GM21717 (cell line): ENCODE data around the gene TPM2.

Source experiments
- ATAC-seq: cut with Tn5 transposase; IDR thresholded peaks from one replicate; pipeline ENCODE4 v1.9.1; 2021; ENCODE audit warnings: mild to moderate bottlenecking, moderate library complexity; ENCODE audit not compliant: unreplicated experiment

The TPM2 gene

DNA sequence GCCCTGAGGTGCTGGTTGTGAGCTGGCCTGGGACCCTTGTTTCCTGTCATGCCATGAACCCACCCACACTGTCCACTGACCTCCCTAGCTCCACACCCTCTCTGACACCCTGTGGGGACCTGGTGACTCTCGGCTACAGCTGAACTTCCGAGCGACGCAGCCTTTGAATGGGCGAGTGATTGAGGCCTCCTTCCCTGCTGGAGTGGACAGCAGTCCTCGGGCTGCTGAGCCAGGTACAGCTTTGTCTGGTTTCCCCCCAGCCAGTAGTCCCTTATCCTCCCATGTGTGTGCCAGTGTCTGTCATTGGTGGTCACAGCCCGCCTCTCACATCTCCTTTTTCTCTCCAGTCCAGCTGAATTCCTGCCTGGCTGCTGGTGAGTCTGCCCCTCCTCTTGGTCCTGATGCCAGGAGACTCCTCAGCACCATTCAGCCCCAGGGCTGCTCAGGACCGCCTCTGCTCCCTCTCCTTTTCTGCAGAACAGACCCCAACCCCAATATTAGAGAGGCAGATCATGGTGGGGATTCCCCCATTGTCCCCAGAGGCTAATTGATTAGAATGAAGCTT, 9.9 kb downstream of the TPM2 start:
- ATAC-seq: no peak

DNA sequence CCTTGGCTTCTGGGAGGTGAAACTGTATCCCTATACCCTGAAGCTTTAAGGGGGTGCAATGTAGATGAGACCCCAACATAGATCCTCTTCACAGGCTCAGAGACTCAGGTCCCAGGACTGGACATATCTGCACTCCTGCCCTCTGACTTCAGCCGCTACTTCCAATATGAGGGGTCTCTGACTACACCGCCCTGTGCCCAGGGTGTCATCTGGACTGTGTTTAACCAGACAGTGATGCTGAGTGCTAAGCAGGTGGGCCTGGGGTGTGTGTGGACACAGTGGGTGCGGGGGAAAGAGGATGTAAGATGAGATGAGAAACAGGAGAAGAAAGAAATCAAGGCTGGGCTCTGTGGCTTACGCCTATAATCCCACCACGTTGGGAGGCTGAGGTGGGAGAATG, 10.6 kb downstream of the TPM2 start:
- no peak for ATAC-seq

DNA sequence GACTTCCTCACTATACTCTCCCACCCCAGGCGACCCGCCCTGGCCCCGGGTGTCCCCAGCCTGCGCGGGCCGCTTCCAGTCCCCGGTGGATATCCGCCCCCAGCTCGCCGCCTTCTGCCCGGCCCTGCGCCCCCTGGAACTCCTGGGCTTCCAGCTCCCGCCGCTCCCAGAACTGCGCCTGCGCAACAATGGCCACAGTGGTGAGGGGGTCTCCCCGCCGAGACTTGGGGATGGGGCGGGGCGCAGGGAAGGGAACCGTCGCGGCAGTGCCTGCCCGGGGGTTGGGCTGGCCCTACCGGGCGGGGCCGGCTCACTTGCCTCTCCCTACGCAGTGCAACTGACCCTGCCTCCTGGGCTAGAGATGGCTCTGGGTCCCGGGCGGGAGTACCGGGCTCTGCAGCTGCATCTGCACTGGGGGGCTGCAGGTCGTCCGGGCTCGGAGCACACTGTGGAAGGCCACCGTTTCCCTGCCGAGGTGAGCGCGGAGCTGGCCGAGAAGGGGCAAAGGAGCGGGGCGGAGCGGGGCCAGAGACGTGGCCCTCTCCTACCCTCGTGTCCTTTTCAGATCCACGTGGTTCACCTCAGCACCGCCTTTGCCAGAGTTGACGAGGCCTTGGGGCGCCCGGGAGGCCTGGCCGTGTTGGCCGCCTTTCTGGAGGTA, 13.9 kb downstream of the TPM2 start:
- ATAC-seq: no peak

DNA sequence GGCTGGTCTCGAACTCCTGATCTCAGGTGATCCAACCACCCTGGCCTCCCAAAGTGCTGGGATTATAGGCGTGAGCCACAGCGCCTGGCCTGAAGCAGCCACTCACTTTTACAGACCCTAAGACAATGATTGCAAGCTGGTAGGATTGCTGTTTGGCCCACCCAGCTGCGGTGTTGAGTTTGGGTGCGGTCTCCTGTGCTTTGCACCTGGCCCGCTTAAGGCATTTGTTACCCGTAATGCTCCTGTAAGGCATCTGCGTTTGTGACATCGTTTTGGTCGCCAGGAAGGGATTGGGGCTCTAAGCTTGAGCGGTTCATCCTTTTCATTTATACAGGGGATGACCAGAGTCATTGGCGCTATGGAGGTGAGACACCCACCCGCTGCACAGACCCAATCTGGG, 14.5 kb downstream of the TPM2 start:
- no peak for ATAC-seq

DNA sequence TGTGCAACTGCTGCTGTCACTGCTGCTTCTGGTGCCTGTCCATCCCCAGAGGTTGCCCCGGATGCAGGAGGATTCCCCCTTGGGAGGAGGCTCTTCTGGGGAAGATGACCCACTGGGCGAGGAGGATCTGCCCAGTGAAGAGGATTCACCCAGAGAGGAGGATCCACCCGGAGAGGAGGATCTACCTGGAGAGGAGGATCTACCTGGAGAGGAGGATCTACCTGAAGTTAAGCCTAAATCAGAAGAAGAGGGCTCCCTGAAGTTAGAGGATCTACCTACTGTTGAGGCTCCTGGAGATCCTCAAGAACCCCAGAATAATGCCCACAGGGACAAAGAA, 15.7 kb downstream of the TPM2 start:
- no peak for ATAC-seq

DNA sequence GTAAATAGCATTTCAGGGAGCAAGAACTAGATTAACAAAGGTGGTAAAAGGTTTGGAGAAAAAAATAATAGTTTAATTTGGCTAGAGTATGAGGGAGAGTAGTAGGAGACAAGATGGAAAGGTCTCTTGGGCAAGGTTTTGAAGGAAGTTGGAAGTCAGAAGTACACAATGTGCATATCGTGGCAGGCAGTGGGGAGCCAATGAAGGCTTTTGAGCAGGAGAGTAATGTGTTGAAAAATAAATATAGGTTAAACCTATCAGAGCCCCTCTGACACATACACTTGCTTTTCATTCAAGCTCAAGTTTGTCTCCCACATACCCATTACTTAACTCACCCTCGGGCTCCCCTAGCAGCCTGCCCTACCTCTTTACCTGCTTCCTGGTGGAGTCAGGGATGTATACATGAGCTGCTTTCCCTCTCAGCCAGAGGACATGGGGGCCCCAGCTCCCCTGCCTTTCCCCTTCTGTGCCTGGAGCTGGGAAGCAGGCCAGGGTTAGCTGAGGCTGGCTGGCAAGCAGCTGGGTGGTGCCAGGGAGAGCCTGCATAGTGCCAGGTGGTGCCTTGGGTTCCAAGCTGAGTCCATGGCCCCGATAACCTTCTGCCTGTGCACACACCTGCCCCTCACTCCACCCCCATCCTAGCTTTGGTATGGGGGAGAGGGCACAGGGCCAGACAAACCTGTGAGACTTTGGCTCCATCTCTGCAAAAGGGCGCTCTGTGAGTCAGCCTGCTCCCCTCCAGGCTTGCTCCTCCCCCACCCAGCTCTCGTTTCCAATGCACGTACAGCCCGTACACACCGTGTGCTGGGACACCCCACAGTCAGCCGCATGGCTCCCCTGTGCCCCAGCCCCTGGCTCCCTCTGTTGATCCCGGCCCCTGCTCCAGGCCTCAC, 16.3 kb downstream of the TPM2 start, which contains the start of gene CA9:
CA9 (plus strand) TSS at position 797 of the 893 bp plus-strand sequence; CDS start at position 829, 32 bp downstream.
- ATAC-seq: no peak

DNA sequence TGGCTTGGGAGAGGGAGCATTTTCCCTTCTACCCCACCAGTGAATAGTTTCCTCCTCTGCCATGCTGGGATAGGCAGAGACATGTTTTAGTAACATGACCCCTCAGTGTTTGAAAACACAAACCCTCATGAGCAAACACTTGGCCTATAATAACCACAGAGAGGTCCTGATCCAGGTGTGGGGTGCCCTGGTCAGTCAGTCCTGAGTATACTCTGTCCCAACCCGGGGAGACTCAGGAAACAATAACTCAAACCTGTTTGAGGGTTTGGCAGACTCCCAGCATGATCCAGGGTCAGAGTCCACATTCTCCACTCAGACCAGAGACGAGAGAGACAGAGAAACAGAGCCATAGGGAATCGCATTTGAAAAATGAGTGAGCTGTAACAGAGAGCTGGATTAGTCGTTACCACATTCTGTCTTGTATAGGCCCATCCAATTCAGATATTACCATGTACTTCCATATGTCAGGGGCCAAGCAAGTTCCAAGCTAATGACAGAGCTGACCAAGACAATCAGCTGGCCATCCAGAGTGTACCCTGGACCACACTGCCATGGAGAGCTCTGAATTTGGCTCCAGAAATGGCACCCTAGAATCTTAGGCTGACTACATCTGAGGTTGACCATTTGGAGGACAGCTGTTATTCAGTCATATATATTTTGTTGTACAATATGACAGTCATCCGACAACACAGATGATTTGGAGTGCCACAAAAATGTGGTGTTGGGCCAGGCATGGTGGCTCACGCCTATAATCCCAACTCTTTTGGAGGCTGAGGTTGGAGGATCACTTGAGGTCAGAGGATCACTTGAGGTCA, 20.2 kb downstream of the TPM2 start:
- ATAC-seq: no peak

DNA sequence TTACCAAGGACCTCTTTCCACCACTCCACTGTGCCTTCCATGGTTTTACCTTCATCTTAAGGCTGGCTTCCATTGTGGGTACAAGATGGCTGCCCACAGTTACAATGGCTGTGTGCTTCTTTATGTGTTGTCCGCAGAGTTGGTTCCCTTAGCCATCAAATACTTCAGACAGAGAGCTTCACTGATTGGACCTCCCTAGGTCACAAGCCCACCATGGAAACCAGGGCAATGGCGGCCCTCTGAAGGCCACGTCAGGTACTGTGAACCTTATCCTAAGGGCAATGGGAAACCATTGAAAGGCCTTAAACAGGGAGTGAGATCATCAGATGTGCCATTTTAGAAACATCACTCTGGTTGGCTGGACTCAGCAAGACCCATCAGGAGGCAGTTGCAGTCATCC, 21.8 kb downstream of the TPM2 start:
- ATAC-seq: no peak

DNA sequence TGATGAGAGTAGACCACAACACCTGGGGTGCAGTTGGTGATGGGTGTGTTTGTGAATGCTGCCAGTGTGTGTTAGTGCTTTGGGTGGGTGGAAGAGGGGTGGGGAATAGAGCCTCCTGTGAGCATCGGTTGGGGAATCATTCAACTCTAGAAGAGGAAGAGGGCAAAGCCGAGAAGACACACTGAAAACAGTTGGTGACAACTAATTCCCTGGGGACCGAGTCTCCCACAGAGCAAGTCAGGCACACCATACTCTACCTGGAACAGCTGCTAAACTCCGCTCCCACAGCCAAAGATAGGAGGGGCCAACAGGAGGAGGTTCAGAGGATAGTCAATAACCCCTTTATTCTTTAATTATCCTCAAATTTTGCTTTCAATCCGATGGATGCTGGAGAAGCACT, 23.2 kb downstream of the TPM2 start:
- ATAC-seq: no peak

DNA sequence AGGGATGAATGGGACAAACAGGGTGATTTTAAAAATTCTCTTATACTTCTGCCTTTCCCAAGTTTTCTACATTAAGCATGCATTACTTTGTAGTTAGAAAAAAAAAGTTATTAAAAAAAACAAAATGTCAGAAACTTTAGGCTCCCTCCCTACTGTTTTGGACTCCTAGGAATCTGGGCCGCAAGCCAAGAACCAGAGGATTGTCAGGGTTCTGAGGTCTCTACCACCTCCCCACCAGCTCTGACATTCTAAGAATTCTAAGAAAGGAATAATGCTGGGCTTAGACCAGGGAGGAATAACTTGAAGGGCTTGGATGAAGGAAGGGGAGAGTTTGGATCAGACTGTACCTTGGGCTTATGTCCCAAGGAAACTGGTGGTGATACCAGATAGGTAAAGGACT, 23.7 kb downstream of the TPM2 start:
- ATAC-seq: no peak

DNA sequence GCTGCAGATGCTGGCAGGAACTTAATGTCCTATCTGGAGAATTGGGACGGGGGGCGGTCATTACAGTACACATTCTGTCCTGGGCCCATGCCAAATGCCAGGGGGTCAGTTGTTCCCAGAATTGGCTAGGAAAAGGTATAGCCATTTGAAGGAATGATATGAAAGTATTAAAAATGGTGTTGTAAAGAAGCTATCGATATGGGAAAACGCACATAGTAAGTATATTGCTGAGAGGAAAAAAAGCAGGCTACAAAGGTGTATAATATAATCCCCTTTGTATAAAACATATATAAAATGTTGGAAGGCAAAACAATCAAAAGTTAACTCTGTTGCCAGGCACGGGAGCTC, 24.3 kb downstream of the TPM2 start:
- ATAC-seq: no peak

DNA sequence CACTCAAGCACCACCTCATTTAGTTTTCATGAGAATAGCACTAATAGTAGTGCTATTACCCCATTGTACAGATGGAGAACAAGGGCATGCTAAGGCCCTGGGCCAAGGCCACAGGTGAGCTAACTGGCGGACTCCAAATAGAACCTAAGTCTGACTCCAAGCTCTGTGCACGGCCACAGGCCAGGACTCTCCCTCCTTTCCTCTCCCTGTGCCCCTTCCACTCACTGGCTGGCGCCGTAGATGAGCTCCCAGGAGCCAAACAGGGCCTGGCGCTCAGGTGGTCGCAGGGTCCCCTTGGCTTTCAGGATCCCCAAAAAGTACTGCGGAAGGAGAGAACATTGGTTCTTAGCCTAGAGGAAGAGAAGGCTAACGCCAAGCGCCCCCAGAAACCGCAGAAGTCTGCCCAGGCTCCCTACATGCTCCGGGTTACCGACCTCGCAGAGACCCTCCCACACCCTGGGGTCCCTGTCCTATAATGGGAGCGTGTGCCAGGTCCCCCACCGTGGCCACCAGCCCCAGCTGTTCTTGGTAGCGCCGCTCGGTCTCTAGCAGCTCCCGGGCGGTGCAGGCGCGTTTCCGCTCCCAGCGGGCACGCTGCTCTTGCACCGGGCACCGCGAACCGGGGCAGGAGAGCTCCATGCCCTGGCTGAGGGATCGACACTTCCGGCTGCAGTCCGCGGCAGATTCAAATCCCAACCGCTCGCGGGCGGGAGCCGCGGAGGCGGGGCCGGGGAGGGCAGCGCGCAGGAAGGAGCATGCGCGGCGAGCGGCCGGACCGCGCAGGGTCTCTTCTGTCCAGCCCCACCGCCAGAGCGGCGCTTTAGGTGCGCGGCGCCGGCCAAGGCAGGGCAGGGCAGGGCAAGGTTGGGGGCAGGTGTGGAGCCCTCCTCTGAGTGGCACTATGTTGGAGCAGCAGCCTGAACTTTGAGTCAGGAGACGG, 24.9 kb downstream of the TPM2 start, which contains the start of gene ARHGEF39:
ARHGEF39 (minus strand) TSS at position 665 of the 940 bp plus-strand sequence; CDS start at position 639, 26 bp downstream.
- ATAC-seq: peak; percentile 68

DNA sequence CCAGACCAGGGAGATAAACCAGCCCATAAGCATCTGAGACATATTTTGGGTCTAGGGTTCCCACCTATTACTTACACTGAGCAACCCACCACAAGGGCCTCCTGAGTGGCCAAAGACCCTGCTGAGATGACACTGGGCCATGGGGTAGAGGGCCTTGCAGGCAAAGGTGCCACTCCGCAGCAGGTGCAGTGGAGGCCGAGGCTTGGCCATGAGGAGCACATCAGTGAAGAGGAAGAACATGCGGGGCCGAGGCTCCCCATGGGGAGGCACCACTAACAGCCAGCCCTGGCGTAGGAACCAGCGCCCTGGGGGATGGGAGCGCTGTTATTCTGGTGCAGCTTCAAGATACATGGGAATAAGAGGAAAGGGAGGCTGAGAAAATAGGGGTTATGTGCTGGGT, 27.3 kb downstream of the TPM2 start:
- ATAC-seq: no peak

DNA sequence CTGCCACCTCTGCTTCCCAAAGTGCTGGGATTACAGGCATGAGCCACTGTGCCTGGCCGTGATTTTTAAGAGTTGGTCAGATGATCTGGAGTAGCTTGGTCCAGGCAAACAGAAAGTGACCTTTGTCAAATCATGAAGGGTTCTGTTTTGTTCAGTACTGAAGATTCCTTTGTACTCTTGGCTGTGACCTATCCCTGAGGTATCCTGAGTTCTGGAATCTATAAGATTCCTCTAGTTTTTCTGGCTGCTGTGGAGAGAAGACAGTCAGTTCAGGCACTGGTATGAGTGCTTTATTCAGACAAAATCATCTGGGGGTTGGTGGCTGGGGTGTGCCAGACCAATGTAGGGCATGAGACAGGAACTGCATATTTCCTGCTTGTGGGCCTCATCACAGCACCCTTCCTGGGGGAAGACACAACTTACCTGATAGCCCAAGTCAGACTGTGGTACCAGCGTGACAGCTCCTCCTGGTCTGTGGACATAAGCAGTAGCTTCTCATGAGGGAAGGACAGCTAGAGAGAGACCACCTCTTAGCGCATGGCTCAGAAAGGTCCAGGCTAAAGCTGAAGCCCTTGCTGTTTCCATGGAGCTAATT, 27.9 kb downstream of the TPM2 start:
- ATAC-seq: no peak

DNA sequence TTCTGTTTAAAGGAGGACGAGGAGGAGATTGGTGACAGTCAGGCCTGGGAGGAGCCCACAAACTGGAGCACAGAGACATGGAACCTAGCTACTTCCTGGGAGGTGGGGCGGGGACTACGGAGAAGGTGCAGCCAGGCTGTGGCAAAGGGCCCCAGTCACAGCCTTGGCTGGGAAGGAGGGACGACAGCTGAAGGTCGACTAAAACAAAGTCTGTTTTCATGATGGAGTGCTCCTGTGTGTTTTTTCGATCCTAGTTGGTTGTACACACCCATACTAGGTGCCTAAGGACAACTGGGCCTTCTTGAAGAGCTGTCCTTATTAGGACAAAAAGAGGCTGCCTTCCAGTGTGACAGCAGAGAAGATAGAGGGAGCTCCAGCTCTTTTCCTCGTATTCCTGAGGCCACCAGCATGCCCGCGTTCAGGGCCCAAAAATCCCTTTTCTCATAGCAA, 28.7 kb downstream of the TPM2 start:
- ATAC-seq: no peak

DNA sequence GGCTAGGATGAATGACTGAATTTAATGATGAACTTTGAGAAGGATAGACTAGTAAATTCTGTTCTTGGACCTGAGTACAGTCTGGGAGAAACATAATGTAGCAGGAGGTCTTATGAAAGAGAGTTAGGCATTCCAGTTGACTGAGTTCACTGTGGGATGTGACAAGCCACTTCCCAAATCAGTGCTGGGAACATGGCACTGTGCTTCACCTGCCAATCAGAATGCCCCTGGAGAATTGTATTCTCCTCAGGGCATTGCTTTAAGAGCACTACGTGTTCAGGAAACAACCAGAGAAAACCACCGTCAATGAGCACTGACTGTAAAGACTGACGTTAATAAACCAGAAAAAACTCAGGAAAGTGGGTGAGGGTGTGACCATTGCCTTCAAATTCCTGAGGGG, 30.4 kb downstream of the TPM2 start:
- no peak for ATAC-seq

DNA sequence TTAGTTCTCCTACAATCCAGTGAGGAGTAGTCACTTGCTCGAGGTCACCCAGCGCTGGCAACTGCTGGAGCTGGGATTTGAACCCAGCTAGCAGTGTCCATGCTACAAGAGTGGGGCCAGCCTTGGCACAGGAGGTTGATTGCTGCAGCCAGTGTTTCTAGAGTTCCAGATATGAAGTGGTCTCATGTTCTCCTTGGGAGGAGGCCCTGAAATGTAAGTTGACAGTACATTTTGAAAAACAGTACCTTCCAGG, 30.8 kb downstream of the TPM2 start:
- ATAC-seq: no peak

DNA sequence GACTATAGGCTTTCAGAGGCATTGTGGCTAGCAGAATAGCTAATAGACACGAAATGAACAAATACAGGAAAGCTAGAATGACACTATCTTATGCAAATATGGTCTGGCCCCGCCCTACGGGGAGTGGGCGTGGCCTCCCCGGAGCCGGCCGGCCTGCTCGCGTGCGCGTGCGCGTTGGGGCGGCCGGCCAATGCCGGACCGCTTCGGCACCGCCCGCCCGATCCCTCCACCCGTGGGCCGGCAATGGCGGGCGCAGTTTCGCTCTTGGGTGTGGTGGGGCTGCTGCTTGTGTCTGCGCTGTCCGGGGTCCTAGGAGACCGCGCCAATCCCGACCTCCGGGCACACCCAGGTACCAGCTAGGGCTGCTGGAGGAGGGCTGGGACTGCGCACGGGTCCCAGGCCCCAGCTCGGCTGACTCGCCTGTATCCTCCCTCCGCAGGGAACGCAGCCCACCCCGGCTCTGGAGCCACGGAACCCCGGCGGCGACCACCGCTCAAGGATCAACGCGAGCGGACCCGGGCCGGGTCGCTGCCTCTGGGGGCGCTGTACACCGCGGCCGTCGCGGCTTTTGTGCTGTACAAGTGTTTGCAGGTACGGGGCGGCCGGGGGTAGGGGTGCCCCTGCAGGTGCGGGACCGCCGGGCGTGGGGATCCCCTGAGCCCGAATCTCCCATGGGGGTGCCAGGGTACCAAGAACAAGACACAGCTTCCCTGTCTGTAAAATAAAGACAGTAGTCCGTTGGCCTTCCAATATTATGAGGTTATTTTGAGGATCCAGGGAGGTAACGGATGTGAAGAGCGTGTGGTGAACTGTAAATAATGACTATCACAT, 31.4 kb downstream of the TPM2 start, which contains the start of gene CCDC107:
CCDC107 (plus strand) TSS at position 156 of the 831 bp plus-strand sequence; CDS start at position 244, 88 bp downstream.
- ATAC-seq: peak; percentile 53
